RWPE2 (cell line): ENCODE results near the gene ANAPC10.

Source experiments
- ATAC-seq: fragments of 200-7000 bp; cut with Tn5 transposase; 3 replicates; pipeline ENCODE4 v1.9.1; 2021; ENCODE audit warnings: low read depth
- DNase-seq: peaks from one replicate; pipeline ENCODE4 v3.0.0-alpha.2; 2020; ENCODE audit warnings: low spot score
- H3K27ac ChIP-seq: fragments of 450-650 bp; 2 replicates; pipeline ENCODE4 v1.5.1; 2017; ENCODE audit warnings: mild to moderate bottlenecking; ENCODE audit not compliant: poor library complexity, severe bottlenecking
- H3K27me3 ChIP-seq: fragments of 250-450 bp; sonication (Bioruptor Pico); 2 replicates; pipeline ENCODE4 v1.5.1; 2021; ENCODE audit warnings: mild to moderate bottlenecking, moderate library complexity; ENCODE audit not compliant: insufficient read depth, poor library complexity, severe bottlenecking
- H3K36me3 ChIP-seq: fragments of 250-450 bp; sonication (Bioruptor Pico); 2 replicates; pipeline ENCODE4 v1.5.1; 2020; ENCODE audit warnings: low read depth, mild to moderate bottlenecking, moderate library complexity
- H3K4me1 ChIP-seq: fragments of 250-450 bp; sonication (Bioruptor Pico); 2 replicates; pipeline ENCODE4 v1.5.1; 2021; ENCODE audit warnings: mild to moderate bottlenecking, moderate library complexity; ENCODE audit not compliant: insufficient read depth, poor library complexity, severe bottlenecking
- H3K4me3 ChIP-seq: fragments of 250-450 bp; sonication (Bioruptor Pico); 2 replicates; pipeline ENCODE4 v1.5.1; 2021; ENCODE audit warnings: mild to moderate bottlenecking, moderate library complexity; ENCODE audit not compliant: severe bottlenecking
- H3K9me3 ChIP-seq: fragments of 250-450 bp; sonication (Bioruptor Pico); 2 replicates; pipeline ENCODE4 v1.5.1; 2021; ENCODE audit warnings: mild to moderate bottlenecking, moderate library complexity; ENCODE audit not compliant: severe bottlenecking
- TF ChIP-seq, protein P1 (sequence below): fragments of 450-650 bp; IDR thresholded peaks from one replicate; pipeline ENCODE4 v1.5.1; 2017; ENCODE audit warnings: mild to moderate bottlenecking, moderate library complexity; ENCODE audit not compliant: poor library complexity, severe bottlenecking

Gene ANAPC10

DNA sequence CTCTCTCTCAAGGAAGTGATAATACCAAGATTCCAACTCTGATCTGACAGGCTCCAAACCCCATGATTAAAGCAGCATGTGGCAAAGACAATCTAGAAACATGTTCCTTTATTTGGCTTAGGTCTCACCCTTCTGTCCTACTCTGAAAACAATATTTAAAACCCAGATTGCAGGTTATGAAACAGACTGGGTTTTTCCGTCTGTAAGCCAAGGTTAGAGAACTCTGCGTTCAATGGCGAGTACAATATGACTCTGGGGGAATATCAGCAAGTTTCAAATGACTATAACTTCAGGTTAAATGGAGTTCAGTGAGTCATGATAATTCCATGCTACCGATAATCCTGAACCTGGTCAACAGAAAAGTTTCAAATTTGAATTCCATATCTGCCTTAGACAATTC is 50.8 kb downstream of the ANAPC10 start:
- H3K36me3 ChIP-seq, result peaks cover 19% of the 10 kb centered on the region; the same call in 1 of the 2 replicates
- ATAC-seq (no peak), DNase-seq (no peak)
- H3K4me1 ChIP-seq, result peaks cover 6% of the 10 kb centered on the region
- H3K4me3 ChIP-seq, result no peak overlapping the region
- H3K27me3 ChIP-seq, result no peaks in the 10 kb centered on the region
- TF ChIP-seq, protein P1, sequence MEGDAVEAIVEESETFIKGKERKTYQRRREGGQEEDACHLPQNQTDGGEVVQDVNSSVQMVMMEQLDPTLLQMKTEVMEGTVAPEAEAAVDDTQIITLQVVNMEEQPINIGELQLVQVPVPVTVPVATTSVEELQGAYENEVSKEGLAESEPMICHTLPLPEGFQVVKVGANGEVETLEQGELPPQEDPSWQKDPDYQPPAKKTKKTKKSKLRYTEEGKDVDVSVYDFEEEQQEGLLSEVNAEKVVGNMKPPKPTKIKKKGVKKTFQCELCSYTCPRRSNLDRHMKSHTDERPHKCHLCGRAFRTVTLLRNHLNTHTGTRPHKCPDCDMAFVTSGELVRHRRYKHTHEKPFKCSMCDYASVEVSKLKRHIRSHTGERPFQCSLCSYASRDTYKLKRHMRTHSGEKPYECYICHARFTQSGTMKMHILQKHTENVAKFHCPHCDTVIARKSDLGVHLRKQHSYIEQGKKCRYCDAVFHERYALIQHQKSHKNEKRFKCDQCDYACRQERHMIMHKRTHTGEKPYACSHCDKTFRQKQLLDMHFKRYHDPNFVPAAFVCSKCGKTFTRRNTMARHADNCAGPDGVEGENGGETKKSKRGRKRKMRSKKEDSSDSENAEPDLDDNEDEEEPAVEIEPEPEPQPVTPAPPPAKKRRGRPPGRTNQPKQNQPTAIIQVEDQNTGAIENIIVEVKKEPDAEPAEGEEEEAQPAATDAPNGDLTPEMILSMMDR, result no peak
- no peak overlapping the region for H3K27ac ChIP-seq
- no peaks in the 10 kb centered on the region for H3K9me3 ChIP-seq

DNA sequence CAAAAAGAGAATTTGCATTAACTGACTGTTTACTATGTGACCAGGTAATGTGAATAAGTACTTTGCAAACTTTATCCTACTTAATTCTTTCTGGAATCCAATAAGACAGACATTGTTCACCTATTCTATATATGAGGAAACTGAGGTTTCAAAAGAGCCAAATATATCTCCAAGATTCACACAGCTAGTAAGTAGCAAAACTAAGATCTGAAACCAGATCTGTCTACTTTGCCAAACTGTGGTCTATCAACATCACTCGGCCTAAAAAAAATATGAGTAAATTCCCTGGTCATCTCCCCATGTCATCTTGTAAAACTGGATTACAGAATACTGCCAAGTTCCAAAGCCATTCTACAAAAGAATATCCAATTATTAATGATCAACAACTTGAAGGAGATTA is 52.8 kb downstream of the ANAPC10 start:
- Histone ChIP-seq H3K27me3 (no peaks in the 10 kb centered on the region), H3K9me3 (no peaks in the 10 kb centered on the region), H3K36me3 (peaks cover 9% of the 10 kb centered on the region), H3K4me1 (peaks cover 8% of the 10 kb centered on the region), H3K4me3 (no peak overlapping the region), H3K27ac (no peak overlapping the region)
- TF ChIP-seq, protein P1, result no peak
- ATAC-seq (no peak), DNase-seq (no peak)

DNA sequence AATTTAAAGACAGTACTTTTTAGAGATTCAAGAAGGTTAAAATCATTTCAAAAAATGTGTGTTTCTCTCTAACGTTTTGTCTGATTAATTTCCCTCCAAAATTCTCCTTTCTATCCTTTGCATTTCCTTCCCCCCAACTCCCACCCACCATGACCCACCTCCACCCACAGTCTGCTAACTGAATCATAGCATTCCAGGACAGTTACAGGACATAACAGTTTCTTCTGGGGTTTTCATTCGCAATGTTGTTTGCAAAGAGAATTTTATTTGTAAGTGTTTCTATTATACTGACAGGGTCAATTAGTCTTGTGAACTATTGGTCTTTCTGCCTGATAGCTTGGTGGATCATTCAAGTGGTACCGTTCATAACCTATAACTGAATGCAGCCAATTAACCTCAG is 53.7 kb downstream of the ANAPC10 start:
- ATAC-seq (no peak), DNase-seq (no peak)
- H3K4me1 ChIP-seq, result peaks cover 8% of the 10 kb centered on the region

DNA sequence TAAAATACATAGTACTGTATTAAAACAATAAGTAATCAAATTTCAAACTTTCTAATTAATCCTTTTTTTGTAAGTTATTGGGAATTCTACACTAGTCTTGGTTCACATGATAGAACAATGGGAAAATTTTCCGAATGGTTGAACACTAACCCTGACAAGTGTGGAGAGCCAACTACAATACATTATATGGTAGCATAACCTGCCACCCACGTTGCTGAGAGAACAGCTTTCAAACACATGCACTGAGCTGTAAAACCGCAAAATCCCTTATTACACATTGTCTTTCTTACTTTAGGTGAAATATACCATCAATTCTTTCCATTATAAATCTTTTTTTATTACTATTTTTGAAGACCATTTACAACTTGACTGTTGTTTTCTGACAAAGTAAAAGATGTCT is 54.7 kb downstream of the ANAPC10 start:
- TF ChIP-seq, protein P1, result no peak
- ATAC-seq (no peak), DNase-seq (no peak)
- H3K27me3 ChIP-seq, result no peaks in the 10 kb centered on the region
- no peaks in the 10 kb centered on the region for H3K9me3 ChIP-seq
- peaks cover 6% of the 10 kb centered on the region for H3K36me3 ChIP-seq
- H3K4me1 ChIP-seq, result peaks cover 8% of the 10 kb centered on the region
- H3K4me3 ChIP-seq, result no peak overlapping the region
- H3K27ac ChIP-seq, result no peak overlapping the region

More for the DNA sequence above, 53.7 kb downstream of the ANAPC10 start:
- Histone ChIP-seq H3K27me3 (no peaks in the 10 kb centered on the region), H3K9me3 (no peaks in the 10 kb centered on the region), H3K4me3 (no peak overlapping the region), H3K36me3 (peaks cover 6% of the 10 kb centered on the region), H3K27ac (no peak overlapping the region)
- TF ChIP-seq, protein P1, result no peak

DNA sequence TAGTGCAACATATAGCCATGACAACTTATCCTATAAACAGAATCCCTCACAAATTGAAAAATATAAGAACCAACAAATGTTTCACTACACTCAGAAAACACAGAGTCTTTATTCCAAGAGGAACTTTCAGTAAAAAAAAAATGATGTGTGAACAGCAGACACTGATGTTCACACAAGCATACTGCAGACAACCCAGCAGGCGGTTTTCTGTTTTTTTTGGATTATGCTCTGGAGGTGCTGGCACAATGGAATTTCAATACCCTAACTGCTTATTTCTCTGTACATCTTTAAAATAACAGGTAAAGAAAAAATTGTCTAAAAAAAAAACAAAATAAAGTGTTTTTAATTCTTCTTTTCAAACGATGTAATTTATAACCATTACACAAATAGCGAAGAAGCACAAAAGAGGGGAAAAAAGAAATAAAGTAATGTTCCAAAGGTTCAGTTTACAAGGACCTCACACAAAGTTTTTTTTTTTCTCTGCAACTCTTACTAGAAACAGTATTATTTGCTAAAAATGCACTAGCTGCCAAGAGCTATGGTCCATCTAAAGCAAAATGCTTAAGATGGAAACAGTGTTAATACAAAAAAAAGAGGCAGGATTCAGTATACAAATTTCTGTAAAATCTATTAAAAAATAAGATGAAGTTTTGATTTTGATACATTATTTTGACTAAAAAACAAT is 55.3 kb downstream of the ANAPC10 start:
- Histone ChIP-seq H3K4me1 (peaks cover 8% of the 10 kb centered on the region), H3K27me3 (no peaks in the 10 kb centered on the region), H3K9me3 (no peaks in the 10 kb centered on the region), H3K36me3 (peaks cover 6% of the 10 kb centered on the region), H3K4me3 (no peak overlapping the region), H3K27ac (no peak overlapping the region)
- no peak for DNase-seq
- no peak for ATAC-seq
- TF ChIP-seq, protein P1, result no peak
